Astrocyte (in vitro differentiated cells and primary cell): ENCODE results near the gene FLT3LG. TPM values are rescaled to one million over a fixed set of nuclear protein-coding genes. Genes with fewer than 3 reads are reported as not detected.

Experiments
- DNase-seq: peaks from one replicate; pipeline ENCODE4 v3.0.0-alpha.2; 2010; ENCODE audit warnings: low read depth
- FAIRE-seq: peaks from 2 replicates; lab custom pipeline; 2011; peaks lifted over from hg19 to GRCh38; lab: Jason Lieb, UNC
- H2AFZ ChIP-seq: 2 replicates; pipeline ENCODE4 v1.6.0; 2012; ENCODE audit warnings: low read depth, low read length, inconsistent platforms
- H3K27ac ChIP-seq: 2 replicates; pipeline ENCODE4 v1.5.1; 2011; ENCODE audit warnings: low read depth, low read length, inconsistent platforms
- H3K27me3 ChIP-seq: 2 replicates; pipeline ENCODE4 v1.6.0; 2011; ENCODE audit warnings: low read length, inconsistent platforms; ENCODE audit not compliant: insufficient read depth
- H3K36me3 ChIP-seq: 2 replicates; pipeline ENCODE4 v1.5.1; 2011; ENCODE audit warnings: low read length, inconsistent platforms; ENCODE audit not compliant: insufficient read depth
- H3K4me1 ChIP-seq: 2 replicates; pipeline ENCODE4 v1.5.1; 2011; ENCODE audit warnings: low read length, inconsistent platforms; ENCODE audit not compliant: insufficient read depth
- H3K4me2 ChIP-seq: 2 replicates; pipeline ENCODE4 v1.6.0; 2012; ENCODE audit warnings: low read length, inconsistent platforms
- H3K4me3 ChIP-seq: 2 replicates; pipeline ENCODE4 v1.5.1; 2011; ENCODE audit warnings: low read depth, mild to moderate bottlenecking, low read length, inconsistent platforms; ENCODE audit not compliant: insufficient read depth
- H3K79me2 ChIP-seq: 2 replicates; pipeline ENCODE4 v1.6.0; 2012; ENCODE audit warnings: mild to moderate bottlenecking, low read length, inconsistent platforms; ENCODE audit not compliant: insufficient read depth
- H3K9ac ChIP-seq: 2 replicates; pipeline ENCODE4 v1.6.0; 2012; ENCODE audit warnings: mild to moderate bottlenecking, low read length, inconsistent platforms
- H3K9me3 ChIP-seq: 2 replicates; pipeline ENCODE4 v1.5.1; 2012; ENCODE audit warnings: low read depth, mild to moderate bottlenecking, low read length, inconsistent platforms; ENCODE audit not compliant: insufficient read depth
- H4K20me1 ChIP-seq: 2 replicates; pipeline ENCODE4 v1.6.0; 2012; ENCODE audit warnings: low read length, inconsistent platforms; ENCODE audit not compliant: insufficient read depth
- H3K27ac Mint-ChIP-seq: one replicate; pipeline ENCODE4 v1.8.0; 2021; ENCODE audit warnings: mild to moderate bottlenecking, mixed read lengths; ENCODE audit not compliant: unreplicated experiment
- H3K27me3 Mint-ChIP-seq: one replicate; pipeline ENCODE4 v1.8.0; 2021; ENCODE audit warnings: low read depth, mixed read lengths; ENCODE audit not compliant: unreplicated experiment
- H3K36me3 Mint-ChIP-seq: one replicate; pipeline ENCODE4 v1.8.0; 2021; ENCODE audit warnings: low read depth, mixed read lengths; ENCODE audit not compliant: unreplicated experiment
- H3K4me1 Mint-ChIP-seq: one replicate; pipeline ENCODE4 v1.8.0; 2021; ENCODE audit warnings: low read depth, mixed read lengths; ENCODE audit not compliant: unreplicated experiment
- H3K4me3 Mint-ChIP-seq: one replicate; pipeline ENCODE4 v1.8.0; 2021; ENCODE audit warnings: mild to moderate bottlenecking, moderate library complexity, mixed read lengths; ENCODE audit not compliant: unreplicated experiment
- H3K9me3 Mint-ChIP-seq: one replicate; pipeline ENCODE4 v1.8.0; 2021; ENCODE audit warnings: mild to moderate bottlenecking, mixed read lengths; ENCODE audit not compliant: unreplicated experiment
- EZH2 ChIP-seq: IDR thresholded peaks from 2 replicates; pipeline ENCODE4 v1.6.1; 2012; ENCODE audit warnings: mild to moderate bottlenecking, low read length, inconsistent platforms; ENCODE audit not compliant: insufficient read depth
- total RNA-seq: library from RNA; stranded (reverse); gene quantifications from 2 replicates; pipeline ENCODE4 v1.2.1, GENCODE V29; 2021
- TF ChIP-seq, protein P1 (sequence below): IDR thresholded peaks from 2 replicates; pipeline ENCODE4 v1.5.1; 2011; ENCODE audit warnings: low read depth, mild to moderate bottlenecking, inconsistent platforms, low read length, moderate library complexity; ENCODE audit not compliant: insufficient read depth

The FLT3LG gene
- total RNA-seq, 1 donor from 2014 or later = not detected

DNA sequence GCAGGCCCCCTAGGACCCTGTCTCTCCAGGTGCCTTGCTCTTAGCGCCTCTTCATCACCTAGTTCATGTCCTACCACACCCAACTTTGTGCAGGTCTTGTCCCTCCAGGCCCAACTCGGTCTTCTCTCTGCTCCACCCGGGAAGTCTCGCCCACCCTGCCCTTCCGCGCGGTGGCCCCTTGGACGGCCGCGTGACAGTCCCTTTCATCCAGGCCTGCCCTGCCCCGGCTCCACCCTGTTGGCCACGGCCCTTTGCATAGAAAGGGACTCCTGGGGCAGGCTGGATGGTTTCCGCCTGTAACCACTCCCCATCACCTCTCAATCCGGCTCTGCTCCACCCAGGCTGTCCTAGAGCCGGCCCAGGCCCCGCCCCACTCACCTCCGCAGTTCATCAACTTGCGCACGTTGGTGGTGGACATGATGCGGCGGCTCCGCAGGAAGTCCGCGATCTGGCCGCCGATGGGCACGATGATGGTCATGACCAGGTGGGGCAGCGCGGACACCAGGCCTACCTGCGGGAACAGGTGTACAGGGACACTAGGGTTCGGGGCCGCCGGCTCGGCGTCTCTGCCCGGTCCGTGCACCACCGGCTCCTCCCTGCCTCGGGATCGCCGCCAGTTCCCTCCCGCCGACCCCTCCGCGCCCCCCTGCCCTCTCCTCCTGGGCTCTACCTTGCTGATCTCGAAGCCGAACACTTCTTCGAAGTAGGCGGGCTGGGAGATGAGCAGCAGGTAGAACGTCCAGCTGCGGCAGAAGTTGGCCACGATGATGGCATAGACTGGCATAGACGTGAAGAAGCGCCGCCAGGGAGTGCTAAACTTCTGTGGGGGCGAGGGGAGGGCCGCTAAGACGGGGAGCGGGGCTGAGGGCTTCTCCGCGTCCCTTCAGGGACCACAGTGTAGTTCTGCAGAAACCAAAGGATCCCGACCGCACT lies 41.6 kb upstream of the FLT3LG start:
- FAIRE-seq (no peak), DNase-seq (no peak)
- no peak overlapping the region for H3K9ac ChIP-seq
- H4K20me1 ChIP-seq = no peaks in the 10 kb centered on the region
- H3K79me2 ChIP-seq = no peaks in the 10 kb centered on the region
- Mint-ChIP-seq H3K36me3 (no peaks in the 10 kb centered on the region), H3K4me1 (peaks cover 2% of the 10 kb centered on the region), H3K27ac (no peak overlapping the region), H3K27me3 (peaks cover 71% of the 10 kb centered on the region), H3K9me3 (peaks cover 9% of the 10 kb centered on the region), H3K4me3 (no peak overlapping the region)
- H3K9me3 ChIP-seq = peaks cover 7% of the 10 kb centered on the region
- peaks cover 83% of the 10 kb centered on the region for H3K27me3 ChIP-seq
- no peak overlapping the region for H2AFZ ChIP-seq
- peak; percentile 71 for TF ChIP-seq EZH2
- TF ChIP-seq, protein P1, sequence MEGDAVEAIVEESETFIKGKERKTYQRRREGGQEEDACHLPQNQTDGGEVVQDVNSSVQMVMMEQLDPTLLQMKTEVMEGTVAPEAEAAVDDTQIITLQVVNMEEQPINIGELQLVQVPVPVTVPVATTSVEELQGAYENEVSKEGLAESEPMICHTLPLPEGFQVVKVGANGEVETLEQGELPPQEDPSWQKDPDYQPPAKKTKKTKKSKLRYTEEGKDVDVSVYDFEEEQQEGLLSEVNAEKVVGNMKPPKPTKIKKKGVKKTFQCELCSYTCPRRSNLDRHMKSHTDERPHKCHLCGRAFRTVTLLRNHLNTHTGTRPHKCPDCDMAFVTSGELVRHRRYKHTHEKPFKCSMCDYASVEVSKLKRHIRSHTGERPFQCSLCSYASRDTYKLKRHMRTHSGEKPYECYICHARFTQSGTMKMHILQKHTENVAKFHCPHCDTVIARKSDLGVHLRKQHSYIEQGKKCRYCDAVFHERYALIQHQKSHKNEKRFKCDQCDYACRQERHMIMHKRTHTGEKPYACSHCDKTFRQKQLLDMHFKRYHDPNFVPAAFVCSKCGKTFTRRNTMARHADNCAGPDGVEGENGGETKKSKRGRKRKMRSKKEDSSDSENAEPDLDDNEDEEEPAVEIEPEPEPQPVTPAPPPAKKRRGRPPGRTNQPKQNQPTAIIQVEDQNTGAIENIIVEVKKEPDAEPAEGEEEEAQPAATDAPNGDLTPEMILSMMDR = no peak
- no peak overlapping the region for H3K4me3 ChIP-seq
- no peak overlapping the region for H3K27ac ChIP-seq
- H3K4me2 ChIP-seq = no peak overlapping the region
- H3K4me1 ChIP-seq = no peaks in the 10 kb centered on the region
- H3K36me3 ChIP-seq = no peaks in the 10 kb centered on the region

DNA sequence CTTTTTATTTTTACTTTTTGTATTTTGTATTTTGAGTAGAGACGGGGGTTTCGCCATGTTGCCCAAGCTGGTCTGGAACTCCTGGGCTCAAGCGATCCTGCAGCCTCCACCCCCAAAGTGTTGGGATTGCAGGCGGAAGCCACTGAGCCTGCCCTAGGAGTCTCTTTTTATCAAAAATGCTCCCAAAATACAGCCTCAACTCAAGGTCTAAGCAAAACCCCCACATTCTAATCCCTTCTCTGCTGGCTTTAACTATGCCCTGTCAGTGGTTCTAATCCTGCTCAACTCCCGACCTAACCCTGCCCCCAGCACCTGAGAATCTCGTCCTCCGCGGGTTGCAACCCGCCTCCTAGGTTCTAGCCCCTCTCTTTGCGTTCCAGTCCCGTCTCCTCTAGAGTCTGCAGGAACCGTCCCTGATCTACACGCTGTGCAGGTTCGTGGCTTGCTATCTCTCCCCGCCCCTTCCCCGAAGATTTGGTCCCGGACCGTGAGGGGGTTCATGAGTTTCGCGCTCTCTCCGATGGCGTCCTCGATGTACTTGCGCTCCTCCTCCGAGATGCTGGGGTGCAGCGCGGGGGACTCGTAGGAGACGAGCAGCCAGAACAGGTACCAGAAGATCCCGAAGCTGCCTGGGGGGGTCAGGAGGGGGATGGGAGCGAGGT lies 40.6 kb upstream of the FLT3LG start:
- H3K79me2 ChIP-seq = no peaks in the 10 kb centered on the region
- FAIRE-seq (no peak), DNase-seq (no peak)
- H3K4me2 ChIP-seq = no peak overlapping the region
- no peaks in the 10 kb centered on the region for H3K4me1 ChIP-seq
- Mint-ChIP-seq H3K4me1 (no peaks in the 10 kb centered on the region), H3K9me3 (peaks cover 9% of the 10 kb centered on the region), H3K36me3 (no peaks in the 10 kb centered on the region), H3K27ac (no peak overlapping the region), H3K4me3 (no peak overlapping the region), H3K27me3 (peaks cover 73% of the 10 kb centered on the region)
- TF ChIP-seq EZH2 = peak; percentile 58
- TF ChIP-seq, protein P1 = no peak
- peaks cover 7% of the 10 kb centered on the region for H3K9me3 ChIP-seq
- peaks cover 84% of the 10 kb centered on the region for H3K27me3 ChIP-seq
- no peak overlapping the region for H3K9ac ChIP-seq
- H3K27ac ChIP-seq = no peak overlapping the region
- H4K20me1 ChIP-seq = no peaks in the 10 kb centered on the region
- no peak overlapping the region for H2AFZ ChIP-seq
- H3K36me3 ChIP-seq = no peaks in the 10 kb centered on the region
- no peak overlapping the region for H3K4me3 ChIP-seq
